ENCODE measurements around the gene DAAM1. TPM values are rescaled to one million over a fixed set of nuclear protein-coding genes. Genes with fewer than 3 reads are reported as not detected.
A peak's percentile ranks its signal among the peaks of the same experiment; 100 is the strongest.

The DAAM1 gene
- total and polyA plus RNA-seq, 9 donors = 25.2 to 46.7 (median 37.5) TPM

DNA sequence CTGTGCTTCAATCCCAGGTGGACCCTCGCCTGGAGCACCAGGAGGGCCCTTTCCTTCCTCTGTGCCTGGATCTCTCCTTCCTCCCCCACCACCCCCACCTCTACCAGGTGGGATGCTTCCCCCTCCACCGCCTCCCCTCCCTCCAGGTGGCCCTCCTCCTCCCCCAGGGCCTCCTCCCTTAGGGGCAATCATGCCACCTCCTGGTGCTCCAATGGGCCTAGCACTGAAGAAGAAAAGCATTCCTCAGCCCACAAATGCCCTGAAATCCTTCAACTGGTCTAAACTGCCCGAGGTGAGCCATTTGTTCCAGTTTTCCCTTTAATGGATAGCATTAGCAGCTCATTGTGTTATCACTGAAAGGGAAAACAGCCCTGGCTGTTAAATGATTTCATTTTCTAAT, 142.8 kb downstream of the DAAM1 start:
- no peaks in the 10 kb centered on the region for H3K9me3 ChIP-seq (replicated peaks; ENCODE audit: control insufficient read depth, low read depth, low read length)
- H3K27ac ChIP-seq (ENCODE audit: low read length) = no peak overlapping the region
- no peak overlapping the region for H3K4me3 ChIP-seq (ENCODE audit: low read length)
- peaks cover 15% of the 10 kb centered on the region for H3K4me1 ChIP-seq (ENCODE audit: control insufficient read depth, insufficient read depth, low read length)
- DNase-seq = no peak
- H3K36me3 ChIP-seq (ENCODE audit: control insufficient read depth, insufficient read depth, low read length) = peaks cover 35% of the 10 kb centered on the region
- no peaks in the 10 kb centered on the region for H3K27me3 ChIP-seq (ENCODE audit: control insufficient read depth, insufficient read depth, low read length)
- 100% methylated on average over 1 of the region's 3 CpGs for WGBS (ENCODE audit: insufficient coverage)

DNA sequence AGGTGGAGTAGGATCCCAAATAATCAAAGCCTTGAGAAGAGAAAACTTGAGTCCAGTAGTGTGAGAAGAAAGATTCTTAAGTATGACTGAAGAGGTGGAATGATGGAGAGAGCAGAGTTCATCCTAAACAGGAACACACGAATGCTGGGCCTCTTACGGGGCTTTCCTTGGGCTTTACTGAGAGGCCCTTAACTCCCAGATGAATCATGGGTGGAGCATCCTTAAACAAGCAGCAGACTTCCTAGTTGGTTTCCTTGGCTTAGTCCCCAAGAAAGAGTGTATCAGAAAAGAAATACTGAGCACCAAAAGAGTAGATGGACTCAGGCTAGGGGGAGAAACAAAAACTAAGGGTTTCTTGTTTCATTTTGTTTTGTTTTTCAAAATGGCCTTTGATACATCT, 144.3 kb downstream of the DAAM1 start:
- peak; percentile 86 for DNase-seq
- Histone ChIP-seq H3K4me1 (ENCODE audit: control insufficient read depth, insufficient read depth, low read length) (peaks cover 21% of the 10 kb centered on the region), H3K36me3 (ENCODE audit: control insufficient read depth, insufficient read depth, low read length) (peaks cover 32% of the 10 kb centered on the region), H3K27ac (ENCODE audit: low read length) (peak overlapping the region; percentile 89), H3K27me3 (ENCODE audit: control insufficient read depth, insufficient read depth, low read length) (no peaks in the 10 kb centered on the region), H3K9me3 (replicated peaks; ENCODE audit: control insufficient read depth, low read depth, low read length) (no peaks in the 10 kb centered on the region), H3K4me3 (ENCODE audit: low read length) (no peak overlapping the region)
- WGBS (ENCODE audit: insufficient coverage) = no CpG with 5 or more reads among the region's 2 CpGs

DNA sequence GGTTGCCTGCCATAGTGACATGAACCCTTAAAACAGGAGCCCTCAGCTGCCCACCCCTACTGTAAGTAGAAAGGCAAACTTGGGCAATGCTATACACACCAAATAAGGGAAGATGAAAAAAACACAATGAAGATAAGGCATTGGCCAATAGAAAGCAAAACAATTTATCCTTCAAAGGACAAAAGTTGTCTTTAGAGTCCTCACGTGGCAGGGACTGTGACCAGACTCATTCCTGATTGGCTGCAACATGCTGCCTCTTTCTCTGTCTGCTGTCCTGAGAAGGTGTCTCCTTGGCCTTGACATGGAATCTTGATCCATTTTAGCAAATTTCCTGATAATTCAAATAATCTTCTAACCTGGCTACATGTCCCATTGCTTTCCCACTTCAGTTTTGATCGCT, 144.8 kb downstream of the DAAM1 start:
- Histone ChIP-seq H3K4me3 (ENCODE audit: low read length) (no peak overlapping the region), H3K27me3 (ENCODE audit: control insufficient read depth, insufficient read depth, low read length) (no peaks in the 10 kb centered on the region), H3K4me1 (ENCODE audit: control insufficient read depth, insufficient read depth, low read length) (peaks cover 21% of the 10 kb centered on the region), H3K27ac (ENCODE audit: low read length) (peak overlapping the region; percentile 89), H3K36me3 (ENCODE audit: control insufficient read depth, insufficient read depth, low read length) (peaks cover 29% of the 10 kb centered on the region), H3K9me3 (replicated peaks; ENCODE audit: control insufficient read depth, low read depth, low read length) (no peaks in the 10 kb centered on the region)
- no peak for DNase-seq
- 60% methylated on average over 1 of the region's 2 CpGs for WGBS (ENCODE audit: insufficient coverage)

DNA sequence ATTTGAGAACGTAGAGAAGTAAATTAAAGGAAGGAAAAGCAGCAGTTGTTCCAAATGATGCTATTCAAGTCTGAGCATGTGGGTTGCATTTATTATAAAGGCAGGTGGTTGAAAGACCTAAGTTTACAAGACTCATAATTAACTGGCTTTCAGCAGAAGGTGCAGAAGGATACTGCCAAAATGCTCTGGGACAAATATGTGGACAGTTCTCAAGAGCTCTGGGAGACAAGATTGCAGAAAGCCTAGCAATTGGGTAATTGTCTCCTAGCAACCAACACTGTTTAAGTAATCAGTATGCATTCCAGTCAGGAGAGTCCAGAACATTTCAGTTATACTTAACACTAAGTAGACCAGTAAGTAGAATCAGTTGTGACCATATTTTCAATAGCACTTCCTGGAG, 145.2 kb downstream of the DAAM1 start:
- H3K36me3 ChIP-seq (ENCODE audit: control insufficient read depth, insufficient read depth, low read length) = peaks cover 29% of the 10 kb centered on the region
- DNase-seq = peak; percentile 98
- peaks cover 21% of the 10 kb centered on the region for H3K4me1 ChIP-seq (ENCODE audit: control insufficient read depth, insufficient read depth, low read length)
- H3K27ac ChIP-seq (ENCODE audit: low read length) = peak overlapping the region; percentile 89
- H3K4me3 ChIP-seq (ENCODE audit: low read length) = no peak overlapping the region
- no peaks in the 10 kb centered on the region for H3K9me3 ChIP-seq (replicated peaks; ENCODE audit: control insufficient read depth, low read depth, low read length)
- no peaks in the 10 kb centered on the region for H3K27me3 ChIP-seq (ENCODE audit: control insufficient read depth, insufficient read depth, low read length)
- no CpG with 5 or more reads among the region's 1 CpG for WGBS (ENCODE audit: insufficient coverage)

DNA sequence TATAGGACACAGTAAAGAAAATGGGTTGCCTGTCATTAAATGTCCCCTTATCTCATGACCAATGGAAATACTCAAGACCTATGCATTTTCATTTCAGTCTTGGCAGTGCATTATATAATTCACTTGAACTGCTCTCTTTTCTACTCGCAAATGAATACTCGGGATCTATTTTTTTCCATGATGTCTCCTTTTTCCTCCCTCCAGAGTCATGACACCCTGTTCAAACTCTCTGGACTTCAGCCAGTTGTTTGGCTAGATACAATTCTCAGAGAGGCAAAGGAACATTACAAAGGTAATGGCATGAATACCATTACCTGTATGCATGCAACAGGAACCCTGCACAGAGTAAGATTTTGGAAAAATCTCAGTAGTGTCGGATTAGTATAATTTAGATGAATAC, 145.8 kb downstream of the DAAM1 start:
- H3K27ac ChIP-seq (ENCODE audit: low read length) = peak overlapping the region; percentile 89
- no peaks in the 10 kb centered on the region for H3K27me3 ChIP-seq (ENCODE audit: control insufficient read depth, insufficient read depth, low read length)
- no peak overlapping the region for H3K4me3 ChIP-seq (ENCODE audit: low read length)
- H3K9me3 ChIP-seq (replicated peaks; ENCODE audit: control insufficient read depth, low read depth, low read length) = no peaks in the 10 kb centered on the region
- WGBS (ENCODE audit: insufficient coverage) = 49% methylated on average over 2 of the region's 3 CpGs
- H3K4me1 ChIP-seq (ENCODE audit: control insufficient read depth, insufficient read depth, low read length) = peaks cover 21% of the 10 kb centered on the region
- DNase-seq = peak; percentile 63
- peaks cover 29% of the 10 kb centered on the region for H3K36me3 ChIP-seq (ENCODE audit: control insufficient read depth, insufficient read depth, low read length)

DNA sequence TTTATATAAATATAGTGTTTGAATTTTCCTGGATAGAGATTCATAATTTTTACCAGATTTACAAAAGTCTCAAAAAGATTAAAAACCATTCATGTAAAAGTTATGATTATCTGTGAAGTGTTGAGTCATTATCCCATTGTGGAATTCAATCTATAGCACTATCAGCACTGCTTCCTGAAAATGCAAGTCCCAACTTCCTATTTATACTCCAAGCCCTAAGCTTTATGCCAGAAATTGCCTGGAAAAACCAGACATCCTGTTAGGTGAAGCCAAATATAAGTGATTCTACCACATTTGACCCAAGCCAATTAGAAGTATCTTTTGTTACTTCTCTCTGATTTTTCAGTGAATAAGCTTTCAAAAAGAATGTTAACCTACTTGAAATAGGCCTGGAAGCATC, 147.6 kb downstream of the DAAM1 start:
- Histone ChIP-seq H3K27ac (ENCODE audit: low read length) (peak overlapping the region; percentile 82), H3K9me3 (replicated peaks; ENCODE audit: control insufficient read depth, low read depth, low read length) (no peaks in the 10 kb centered on the region), H3K4me1 (ENCODE audit: control insufficient read depth, insufficient read depth, low read length) (peaks cover 21% of the 10 kb centered on the region), H3K36me3 (ENCODE audit: control insufficient read depth, insufficient read depth, low read length) (peaks cover 22% of the 10 kb centered on the region), H3K27me3 (ENCODE audit: control insufficient read depth, insufficient read depth, low read length) (no peaks in the 10 kb centered on the region), H3K4me3 (ENCODE audit: low read length) (no peak overlapping the region)
- DNase-seq = peak; percentile 59

DNA sequence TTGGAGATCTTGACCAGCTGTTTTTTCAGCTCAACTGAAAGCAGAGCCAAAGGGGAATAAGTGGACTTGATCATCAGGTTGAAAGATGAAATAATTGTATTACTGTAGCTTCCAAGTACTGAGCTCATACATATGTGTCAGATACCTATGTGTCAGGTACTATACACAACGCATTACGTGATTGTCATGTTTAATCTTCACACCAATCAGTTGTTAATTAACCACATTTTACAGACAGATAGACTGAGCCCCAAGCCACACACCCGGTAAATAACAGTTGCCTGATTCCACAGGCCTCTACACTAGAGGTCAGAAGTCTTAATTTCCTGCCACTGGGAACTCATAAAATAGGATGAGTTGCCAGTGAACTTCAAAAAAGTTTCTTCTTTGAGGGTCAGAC, 148.2 kb downstream of the DAAM1 start:
- H3K4me3 ChIP-seq (ENCODE audit: low read length) = no peak overlapping the region
- peaks cover 21% of the 10 kb centered on the region for H3K4me1 ChIP-seq (ENCODE audit: control insufficient read depth, insufficient read depth, low read length)
- DNase-seq = no peak
- no peaks in the 10 kb centered on the region for H3K27me3 ChIP-seq (ENCODE audit: control insufficient read depth, insufficient read depth, low read length)
- 92% methylated on average over 2 of the region's 3 CpGs for WGBS (ENCODE audit: insufficient coverage)
- H3K36me3 ChIP-seq (ENCODE audit: control insufficient read depth, insufficient read depth, low read length) = peaks cover 18% of the 10 kb centered on the region
- peak overlapping the region; percentile 82 for H3K27ac ChIP-seq (ENCODE audit: low read length)
- H3K9me3 ChIP-seq (replicated peaks; ENCODE audit: control insufficient read depth, low read depth, low read length) = no peaks in the 10 kb centered on the region

DNA sequence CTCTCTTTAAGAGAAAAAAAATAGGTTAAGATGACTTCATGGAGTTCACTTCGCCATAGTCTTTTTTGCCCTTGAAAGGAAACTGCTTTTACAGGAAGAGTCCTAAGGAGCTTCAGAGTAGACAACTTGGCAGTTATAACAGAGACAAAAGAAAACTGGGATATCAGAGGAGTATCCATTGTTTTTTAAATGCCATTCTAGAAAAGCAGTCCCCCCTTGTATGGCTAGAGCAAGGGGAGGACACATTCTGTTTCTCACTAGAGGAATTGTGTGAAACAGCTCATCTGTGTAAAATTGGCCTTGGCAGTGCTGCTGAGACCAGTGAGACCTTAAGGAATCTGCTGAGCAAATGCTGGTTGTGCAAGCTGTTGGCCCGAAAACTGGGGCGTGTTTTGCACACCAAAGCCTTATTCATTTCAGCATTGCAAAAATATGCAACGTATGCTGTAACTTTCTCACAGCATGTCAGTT, 148.7 kb downstream of the DAAM1 start:
- peak overlapping the region; percentile 82 for H3K27ac ChIP-seq (ENCODE audit: low read length)
- peak; percentile 90 for DNase-seq
- peaks cover 21% of the 10 kb centered on the region for H3K4me1 ChIP-seq (ENCODE audit: control insufficient read depth, insufficient read depth, low read length)
- peaks cover 15% of the 10 kb centered on the region for H3K36me3 ChIP-seq (ENCODE audit: control insufficient read depth, insufficient read depth, low read length)
- H3K4me3 ChIP-seq (ENCODE audit: low read length) = no peak overlapping the region
- H3K9me3 ChIP-seq (replicated peaks; ENCODE audit: control insufficient read depth, low read depth, low read length) = no peaks in the 10 kb centered on the region
- H3K27me3 ChIP-seq (ENCODE audit: control insufficient read depth, insufficient read depth, low read length) = no peaks in the 10 kb centered on the region
- 11% methylated on average over 4 of the region's 4 CpGs for WGBS (ENCODE audit: insufficient coverage)

DNA sequence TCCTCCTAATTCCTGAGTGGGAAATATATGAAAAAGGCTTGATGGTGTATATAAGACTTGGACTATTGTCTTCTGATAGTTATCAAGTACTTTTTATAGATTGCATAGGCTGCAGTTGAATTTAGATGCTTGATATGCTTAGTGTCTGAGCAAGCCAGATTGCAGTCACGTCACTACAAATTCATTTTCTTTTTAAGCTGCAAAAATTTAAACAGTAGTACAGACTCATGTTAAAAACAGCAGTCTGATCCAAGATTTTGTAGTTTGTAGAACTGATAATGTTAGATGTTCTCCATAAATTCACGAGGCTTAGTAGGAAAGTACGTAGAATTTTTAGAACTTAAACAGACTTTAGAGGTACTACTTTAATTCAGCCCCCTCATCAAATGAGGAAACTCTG, 150.3 kb downstream of the DAAM1 start:
- H3K4me1 ChIP-seq (ENCODE audit: control insufficient read depth, insufficient read depth, low read length) = peaks cover 18% of the 10 kb centered on the region
- H3K4me3 ChIP-seq (ENCODE audit: low read length) = no peak overlapping the region
- no CpG with 5 or more reads among the region's 3 CpGs for WGBS (ENCODE audit: insufficient coverage)
- no peak for DNase-seq
- H3K27ac ChIP-seq (ENCODE audit: low read length) = no peak overlapping the region
- no peaks in the 10 kb centered on the region for H3K9me3 ChIP-seq (replicated peaks; ENCODE audit: control insufficient read depth, low read depth, low read length)
- peaks cover 13% of the 10 kb centered on the region for H3K36me3 ChIP-seq (ENCODE audit: control insufficient read depth, insufficient read depth, low read length)
- H3K27me3 ChIP-seq (ENCODE audit: control insufficient read depth, insufficient read depth, low read length) = no peaks in the 10 kb centered on the region

DNA sequence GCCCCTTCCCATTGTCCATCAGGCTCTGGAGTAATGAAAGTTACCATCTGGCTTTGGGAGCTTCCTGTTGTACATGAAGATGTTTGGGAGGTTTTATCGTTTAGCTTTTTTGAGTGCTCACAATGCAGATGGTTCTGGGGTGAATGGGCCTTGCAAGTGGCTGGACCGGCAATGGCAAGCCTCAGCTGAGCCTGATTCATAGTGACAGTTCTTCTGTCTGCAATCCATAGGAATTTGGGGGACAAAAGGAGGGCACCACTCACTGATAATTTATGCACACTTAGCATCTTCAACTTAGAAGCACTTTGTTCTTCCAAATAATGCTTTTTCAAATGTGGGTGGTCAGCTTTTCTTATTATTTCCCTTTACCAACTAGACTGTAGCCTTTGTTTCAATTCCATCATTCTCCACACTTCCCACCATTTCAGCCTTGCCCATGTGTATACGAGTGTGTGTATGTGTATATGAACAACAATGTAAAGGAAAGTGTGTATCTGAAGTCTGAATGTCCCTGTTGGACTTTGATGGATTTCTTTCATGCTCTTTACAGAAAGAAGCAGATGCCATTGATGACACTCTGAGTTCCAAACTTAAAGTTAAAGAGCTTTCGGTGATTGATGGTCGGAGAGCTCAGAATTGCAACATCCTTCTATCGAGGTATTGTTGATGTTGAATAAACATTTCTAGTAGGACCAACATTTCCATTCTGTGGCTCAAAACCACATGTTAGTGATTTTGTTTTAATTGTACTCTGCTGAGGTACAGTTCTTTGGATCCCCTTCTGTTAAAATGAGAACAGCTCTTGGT, 151.3 kb downstream of the DAAM1 start:
- Histone ChIP-seq H3K9me3 (replicated peaks; ENCODE audit: control insufficient read depth, low read depth, low read length) (no peaks in the 10 kb centered on the region), H3K36me3 (ENCODE audit: control insufficient read depth, insufficient read depth, low read length) (peaks cover 16% of the 10 kb centered on the region), H3K27me3 (ENCODE audit: control insufficient read depth, insufficient read depth, low read length) (no peaks in the 10 kb centered on the region), H3K27ac (ENCODE audit: low read length) (no peak overlapping the region), H3K4me3 (ENCODE audit: low read length) (no peak overlapping the region), H3K4me1 (ENCODE audit: control insufficient read depth, insufficient read depth, low read length) (peaks cover 19% of the 10 kb centered on the region)
- no peak for DNase-seq
- WGBS (ENCODE audit: insufficient coverage) = 88% methylated on average over 3 of the region's 6 CpGs

Measured in muscle of leg (tissue), 11 donors.